ENCODE results near the gene UNC50. TPM values are rescaled to one million over a fixed set of nuclear protein-coding genes. Genes with fewer than 3 reads are reported as not detected.

The UNC50 gene
- polyA plus RNA-seq, 2 of the 4 experiments (the other 2 are of a cell fraction), result 57.0 to 90.6 TPM

DNA sequence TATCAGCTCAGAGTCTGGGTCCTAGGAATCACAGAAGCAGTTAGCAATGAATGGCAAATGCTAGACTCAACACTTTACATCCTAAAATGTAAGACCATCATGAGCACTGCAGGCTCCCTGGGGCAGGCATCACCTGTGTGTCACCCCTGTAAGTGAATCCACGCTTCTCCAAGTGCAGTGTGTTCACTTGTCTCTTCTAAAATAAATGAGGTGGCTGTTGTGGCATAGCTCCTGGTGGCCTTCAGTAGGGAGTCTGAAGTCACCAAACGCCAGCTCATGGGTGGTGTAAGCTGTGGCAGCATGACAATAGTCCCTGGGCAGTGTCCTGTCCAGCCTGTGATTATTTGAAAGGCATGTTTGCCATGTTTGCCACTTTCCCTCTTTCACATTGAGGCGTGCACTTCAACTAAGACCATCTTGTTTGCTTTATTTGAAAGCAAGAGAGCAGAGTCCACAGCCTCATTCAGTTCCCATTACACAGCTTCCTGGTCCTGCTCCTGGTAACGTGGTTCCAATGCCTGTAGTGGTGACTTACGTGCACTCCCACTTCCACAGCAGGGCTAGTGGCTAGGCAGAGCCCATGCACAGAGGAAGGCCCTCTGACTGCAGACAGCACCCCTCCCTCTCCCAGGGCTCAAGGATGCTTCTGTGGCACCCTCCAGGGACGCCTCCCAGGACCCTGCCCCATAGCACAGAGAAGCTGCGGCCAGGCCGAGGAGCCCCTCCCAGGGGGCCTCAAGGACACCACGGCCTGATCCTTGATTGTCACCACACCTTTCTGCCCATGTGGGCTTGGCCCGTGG is 24.4 kb upstream of the UNC50 start:
- H3K4me2 ChIP-seq, result no peak overlapping the region
- no peak for ATAC-seq
- WGBS (ENCODE audit: missing lambda C conversion rate), result 78% methylated on average over 8 of the region's 10 CpGs
- POLR2A ChIA-PET, result no interaction called here
- no peak overlapping the region for H3K4me3 ChIP-seq
- TF ChIP-seq RAD21 (conservative IDR thresholded peaks at IDR 0.05 in 1 of 2, IDR thresholded peaks at IDR 0.05 in 1 of 2) (no peak), HOXB13 (CRISPR knock-in tag; IDR thresholded peaks at IDR 0.05; ENCODE audit: low read depth) (no peak), RFX5 (IDR thresholded peaks at IDR 0.05) (no peak), TP53 (CRISPR knock-in tag; IDR thresholded peaks at IDR 0.05) (no peak), CHD4 (IDR thresholded peaks at IDR 0.05; ENCODE audit: borderline replicate concordance) (no peak), ATOH8 (CRISPR knock-in tag; IDR thresholded peaks at IDR 0.05; ENCODE audit: low read depth) (no peak), CHD2 (IDR thresholded peaks at IDR 0.05; ENCODE audit: low read length, partially characterized antibody) (no peak)
- CTCF ChIA-PET, result interaction anchor here (0.8 to 1.5 kb wide), 2 partner anchors 15 to 171 kb away, joined by 4 read pairs; no protein-coding TSS in a partner anchor
- H3K4me1 ChIP-seq, result no peaks in the 10 kb centered on the region
- no peak for DNase-seq (ENCODE audit: low read depth in 1 of 2, low spot score in 1 of 2)
- no peak overlapping the region for H3K27ac ChIP-seq
- no peak for FAIRE-seq
- H3K9me3 ChIP-seq, result no peaks in the 10 kb centered on the region

DNA sequence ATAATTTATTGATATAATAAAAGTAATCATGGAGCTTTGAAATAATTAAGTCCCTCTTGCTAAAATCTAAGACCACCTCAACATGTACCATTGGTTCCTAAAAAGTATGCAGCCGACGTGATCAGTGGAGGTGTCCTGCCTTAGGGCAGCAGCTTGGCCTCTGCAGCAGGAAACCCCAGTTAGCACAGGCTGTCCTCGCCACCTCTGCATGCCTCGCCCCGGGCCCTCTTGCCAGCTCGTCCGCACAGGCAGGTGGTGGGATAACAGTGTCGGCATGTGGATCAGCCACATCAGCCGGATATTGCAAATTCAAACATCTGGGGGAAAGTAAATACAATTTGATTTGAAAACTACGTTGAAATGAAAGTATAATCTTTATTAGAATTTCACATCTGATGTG is 23.0 kb upstream of the UNC50 start:
- no peak for ATAC-seq
- POLR2A ChIA-PET, result no interaction called here
- Histone ChIP-seq H3K4me1 (no peaks in the 10 kb centered on the region), H3K4me3 (no peak overlapping the region), H3K4me2 (no peak overlapping the region), H3K9me3 (no peaks in the 10 kb centered on the region), H3K27ac (no peak overlapping the region)
- no peak for FAIRE-seq
- 93% methylated on average over 10 of the region's 10 CpGs for WGBS (ENCODE audit: missing lambda C conversion rate)
- CTCF ChIA-PET, result interaction anchor here (0.7 to 1.3 kb wide), 3 partner anchors 7 to 17 kb away, joined by 3 read pairs; no protein-coding TSS in a partner anchor
- no peak for DNase-seq (ENCODE audit: low read depth in 1 of 2, low spot score in 1 of 2)
- TF ChIP-seq HOXB13 (CRISPR knock-in tag; IDR thresholded peaks at IDR 0.05; ENCODE audit: low read depth) (no peak), BCL3 (IDR thresholded peaks at IDR 0.05) (no peak), HEYL (CRISPR knock-in tag; IDR thresholded peaks at IDR 0.05) (no peak), RARB (CRISPR knock-in tag; IDR thresholded peaks at IDR 0.05) (no peak), EP300 (IDR thresholded peaks at IDR 0.05) (no peak), JUN (IDR thresholded peaks at IDR 0.05) (no peak), RNF2 (IDR thresholded peaks at IDR 0.05; ENCODE audit: borderline replicate concordance, low read depth) (no peak)
- TF ChIP-seq, protein P1, sequence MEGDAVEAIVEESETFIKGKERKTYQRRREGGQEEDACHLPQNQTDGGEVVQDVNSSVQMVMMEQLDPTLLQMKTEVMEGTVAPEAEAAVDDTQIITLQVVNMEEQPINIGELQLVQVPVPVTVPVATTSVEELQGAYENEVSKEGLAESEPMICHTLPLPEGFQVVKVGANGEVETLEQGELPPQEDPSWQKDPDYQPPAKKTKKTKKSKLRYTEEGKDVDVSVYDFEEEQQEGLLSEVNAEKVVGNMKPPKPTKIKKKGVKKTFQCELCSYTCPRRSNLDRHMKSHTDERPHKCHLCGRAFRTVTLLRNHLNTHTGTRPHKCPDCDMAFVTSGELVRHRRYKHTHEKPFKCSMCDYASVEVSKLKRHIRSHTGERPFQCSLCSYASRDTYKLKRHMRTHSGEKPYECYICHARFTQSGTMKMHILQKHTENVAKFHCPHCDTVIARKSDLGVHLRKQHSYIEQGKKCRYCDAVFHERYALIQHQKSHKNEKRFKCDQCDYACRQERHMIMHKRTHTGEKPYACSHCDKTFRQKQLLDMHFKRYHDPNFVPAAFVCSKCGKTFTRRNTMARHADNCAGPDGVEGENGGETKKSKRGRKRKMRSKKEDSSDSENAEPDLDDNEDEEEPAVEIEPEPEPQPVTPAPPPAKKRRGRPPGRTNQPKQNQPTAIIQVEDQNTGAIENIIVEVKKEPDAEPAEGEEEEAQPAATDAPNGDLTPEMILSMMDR (IDR thresholded peaks at IDR 0.05), result no peak
- TF ChIP-seq, protein P2, sequence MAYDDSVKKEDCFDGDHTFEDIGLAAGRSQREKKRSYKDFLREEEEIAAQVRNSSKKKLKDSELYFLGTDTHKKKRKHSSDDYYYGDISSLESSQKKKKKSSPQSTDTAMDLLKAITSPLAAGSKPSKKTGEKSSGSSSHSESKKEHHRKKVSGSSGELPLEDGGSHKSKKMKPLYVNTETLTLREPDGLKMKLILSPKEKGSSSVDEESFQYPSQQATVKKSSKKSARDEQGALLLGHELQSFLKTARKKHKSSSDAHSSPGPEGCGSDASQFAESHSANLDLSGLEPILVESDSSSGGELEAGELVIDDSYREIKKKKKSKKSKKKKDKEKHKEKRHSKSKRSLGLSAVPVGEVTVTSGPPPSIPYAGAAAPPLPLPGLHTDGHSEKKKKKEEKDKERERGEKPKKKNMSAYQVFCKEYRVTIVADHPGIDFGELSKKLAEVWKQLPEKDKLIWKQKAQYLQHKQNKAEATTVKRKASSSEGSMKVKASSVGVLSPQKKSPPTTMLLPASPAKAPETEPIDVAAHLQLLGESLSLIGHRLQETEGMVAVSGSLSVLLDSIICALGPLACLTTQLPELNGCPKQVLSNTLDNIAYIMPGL (CRISPR knock-in tag; IDR thresholded peaks at IDR 0.05; ENCODE audit: borderline replicate concordance), result no peak
